HL-60 (cell line): ENCODE measurements around the gene CERS6.

ENCODE experiments used
- DNase-seq, 2 experiments: peaks; one replicate each; pipeline ENCODE4 v3.0.0-alpha.2; 2010 to 2020; ENCODE audit warnings: low read depth in 1 of 2, low spot score in 1 of 2
- H3K27ac ChIP-seq: fragments of 250-450 bp; sonication (Bioruptor Pico); replicated peaks from 2 replicates; pipeline ENCODE4 v1.5.1; 2020; ENCODE audit warnings: mild to moderate bottlenecking, moderate library complexity
- H3K27me3 ChIP-seq: fragments of 250-450 bp; sonication (Bioruptor Pico); 2 replicates; pipeline ENCODE4 v1.5.1; 2021; ENCODE audit warnings: mild to moderate bottlenecking, moderate library complexity; ENCODE audit not compliant: insufficient read depth, poor library complexity, severe bottlenecking
- H3K4me3 ChIP-seq: replicated peaks from 2 replicates; pipeline ENCODE4 v1.5.1; 2011; ENCODE audit warnings: mild to moderate bottlenecking, control low read depth, low read length; ENCODE audit not compliant: insufficient read depth
- CTCF ChIP-seq: IDR thresholded peaks from one replicate; pipeline ENCODE4 v1.5.1; 2011; ENCODE audit warnings: low read length, control low read depth, inconsistent platforms; ENCODE audit not compliant: insufficient read depth
- GABPA ChIP-seq: IDR thresholded peaks from 2 replicates; pipeline ENCODE4 v1.6.1; 2012; ENCODE audit warnings: low read depth
- POLR2AphosphoS5 ChIP-seq: IDR thresholded peaks from 2 replicates; pipeline ENCODE4 v1.6.1; 2012; ENCODE audit warnings: low read depth
- REST ChIP-seq: IDR thresholded peaks from 2 replicates; pipeline ENCODE4 v1.6.1; 2012; ENCODE audit warnings: low read depth; ENCODE audit not compliant: insufficient replicate concordance
- SPI1 ChIP-seq: IDR thresholded peaks from 2 replicates; pipeline ENCODE4 v1.6.1; 2012; ENCODE audit warnings: low read depth, mild to moderate bottlenecking, borderline replicate concordance

The CERS6 gene

GRCh38 chr2:168787098-168787781 lies 331.2 kb downstream of the CERS6 start:
- TF ChIP-seq GABPA: no peak
- no peak for TF ChIP-seq CTCF
- no peak for TF ChIP-seq POLR2AphosphoS5
- TF ChIP-seq REST: no peak
- TF ChIP-seq SPI1: no peak
- no peak overlapping the region for H3K27ac ChIP-seq
- no peak for DNase-seq

GRCh38 chr2:168787782-168788376 lies 331.8 kb downstream of the CERS6 start:
- no peak overlapping the region for H3K4me3 ChIP-seq
- H3K27me3 ChIP-seq: no peaks in the 10 kb centered on the region
- no peak for DNase-seq
- no peak overlapping the region for H3K27ac ChIP-seq
- TF ChIP-seq SPI1 (no peak), CTCF (no peak), POLR2AphosphoS5 (no peak), REST (no peak), GABPA (no peak)

More at GRCh38 chr2:168787098-168787781, 331.2 kb downstream of the CERS6 start:
- Histone ChIP-seq H3K27me3 (no peaks in the 10 kb centered on the region), H3K4me3 (no peak overlapping the region)

GRCh38 chr2:168789776-168790175 lies 333.7 kb downstream of the CERS6 start:
- no peak for TF ChIP-seq GABPA
- no peak for TF ChIP-seq REST
- TF ChIP-seq POLR2AphosphoS5: no peak
- no peak for TF ChIP-seq CTCF
- TF ChIP-seq SPI1: no peak
- Histone ChIP-seq H3K27ac (no peak overlapping the region), H3K27me3 (no peaks in the 10 kb centered on the region), H3K4me3 (no peak overlapping the region)
- no peak for DNase-seq
